Neuronal stem cell (in vitro differentiated cells): ENCODE data around the gene KRT80.
A peak's percentile ranks its signal among the peaks of the same experiment; 100 is the strongest.

ENCODE experiments used
- DNase-seq: peaks from one replicate; pipeline ENCODE4 v3.0.0-alpha.2; 2013; ENCODE audit warnings: low spot score
- H2AFZ ChIP-seq: one replicate; pipeline ENCODE4 v1.6.1; 2013; ENCODE audit warnings: mild to moderate bottlenecking, low read length, inconsistent platforms
- H2AK5ac ChIP-seq: 2 replicates; pipeline ENCODE4 v1.6.1; 2013; ENCODE audit warnings: low read depth, mild to moderate bottlenecking, inconsistent platforms, low read length, moderate library complexity, mixed read lengths
- H2BK120ac ChIP-seq: 2 replicates; pipeline ENCODE4 v1.6.1; 2013; ENCODE audit warnings: low read depth, mild to moderate bottlenecking, inconsistent platforms, low read length, moderate library complexity, mixed read lengths
- H2BK12ac ChIP-seq: one replicate; pipeline ENCODE4 v1.6.1; 2013; ENCODE audit warnings: low read length, inconsistent platforms
- H2BK15ac ChIP-seq: 2 replicates; pipeline ENCODE4 v1.6.1; 2013; ENCODE audit warnings: mild to moderate bottlenecking, low read length, inconsistent platforms, mixed read lengths
- H2BK5ac ChIP-seq: one replicate; pipeline ENCODE4 v1.6.1; 2013; ENCODE audit warnings: inconsistent platforms, mild to moderate bottlenecking, low read length, moderate library complexity
- H3K14ac ChIP-seq: one replicate; pipeline ENCODE4 v1.6.1; 2013; ENCODE audit warnings: low read length, inconsistent platforms
- H3K18ac ChIP-seq: 2 replicates; pipeline ENCODE4 v1.6.1; 2013; ENCODE audit warnings: low read length, inconsistent platforms
- H3K23ac ChIP-seq: 2 replicates; pipeline ENCODE4 v1.6.1; 2013; ENCODE audit warnings: low read depth, mild to moderate bottlenecking, mixed read lengths, low read length, inconsistent platforms; ENCODE audit not compliant: poor library complexity
- H3K27ac ChIP-seq: replicated peaks from 3 replicates; pipeline ENCODE4 v1.5.1; 2013; ENCODE audit warnings: low read length, inconsistent platforms
- H3K27me3 ChIP-seq, 3 experiments: 2 replicates each; pipeline ENCODE4 v1.6.1; 2013; ENCODE audit warnings: low read length in 3 of 3, mild to moderate bottlenecking in 2 of 3, inconsistent platforms in 1 of 3, low read depth in 1 of 3, mixed read lengths in 1 of 3, moderate library complexity in 1 of 3; ENCODE audit not compliant: control insufficient read depth in 3 of 3, insufficient read depth in 3 of 3
- H3K36me3 ChIP-seq, 2 donors: replicated peaks in 1 of 2; 2 replicates each; pipeline ENCODE4 v1.6.1; 2013; ENCODE audit warnings: low read length in 2 of 2; ENCODE audit not compliant: control insufficient read depth in 2 of 2, insufficient read depth in 2 of 2
- H3K4ac ChIP-seq: 2 replicates; pipeline ENCODE4 v1.6.1; 2013; ENCODE audit warnings: inconsistent platforms, mild to moderate bottlenecking, low read length, moderate library complexity
- H3K4me1 ChIP-seq, 2 donors: 1 replicate in 1 of 2; 2 replicates in 1 of 2; pipeline ENCODE4 v1.6.1; 2013; ENCODE audit warnings: low read length in 2 of 2, low read depth in 1 of 2; ENCODE audit not compliant: control insufficient read depth in 2 of 2, insufficient read depth in 1 of 2
- H3K4me2 ChIP-seq: one replicate; pipeline ENCODE4 v1.6.1; 2013; ENCODE audit warnings: mild to moderate bottlenecking, low read length, inconsistent platforms; ENCODE audit not compliant: insufficient read depth, poor library complexity, severe bottlenecking
- H3K4me3 ChIP-seq, 2 donors: 2 replicates each; pipeline ENCODE4 v1.5.1; 2013; ENCODE audit warnings: low read length in 2 of 2, mild to moderate bottlenecking in 2 of 2, inconsistent platforms in 1 of 2, moderate library complexity in 1 of 2
- H3K79me1 ChIP-seq: one replicate; pipeline ENCODE4 v1.6.1; 2013; ENCODE audit warnings: low read depth, mild to moderate bottlenecking, inconsistent platforms, low read length, moderate library complexity
- H3K9ac ChIP-seq: one replicate; pipeline ENCODE4 v1.6.1; 2013; ENCODE audit warnings: mild to moderate bottlenecking, low read depth, low read length, inconsistent platforms; ENCODE audit not compliant: poor library complexity
- H3K9me3 ChIP-seq, 2 donors: replicated peaks in 1 of 2; 2 replicates each; pipeline versions ENCODE3 to v1.6.1; 2013; ENCODE audit warnings: low read length in 2 of 2, mild to moderate bottlenecking in 2 of 2, inconsistent platforms in 1 of 2, low read depth in 1 of 2, mixed read lengths in 1 of 2, moderate library complexity in 1 of 2; ENCODE audit not compliant: control insufficient read depth in 2 of 2, insufficient read depth in 1 of 2
- H4K8ac ChIP-seq: one replicate; pipeline ENCODE4 v1.6.1; 2013; ENCODE audit warnings: low read depth, mild to moderate bottlenecking, inconsistent platforms, low read length, moderate library complexity
- H4K91ac ChIP-seq: one replicate; pipeline ENCODE4 v1.6.1; 2013; ENCODE audit warnings: low read length, low read depth, mild to moderate bottlenecking, inconsistent platforms; ENCODE audit not compliant: poor library complexity
- WGBS, 2 donors: extraction: QIAGEN DNeasy Blood & Tissue Kit; methylation state at CpG; one replicate each; pipeline ENCODE4 v1.1.7; 2013; ENCODE audit warnings: missing lambda C conversion rate in 2 of 2, mixed read lengths in 1 of 2; ENCODE audit not compliant: insufficient read length in 2 of 2, insufficient replicate concordance in 1 of 2; ENCODE audit errors: extremely low coverage in 2 of 2; 5-methylcytosine and 5-hydroxymethylcytosine counted together

Gene KRT80

GRCh38 chr12:52230364-52231281 lies 38.8 kb upstream of the KRT80 start:
- peaks cover 0 to 11% of the 10 kb centered on the region in 2 donors for H3K4me1 ChIP-seq
- DNase-seq: no peak
- H3K27me3 ChIP-seq: peaks cover 6 to 62% (median 27%) of the 10 kb centered on the region in 3 experiments
- no peaks in the 10 kb centered on the region for H3K79me1 ChIP-seq
- no peaks in the 10 kb centered on the region for H3K9me3 ChIP-seq
- H2BK15ac ChIP-seq: no peak overlapping the region
- no peak overlapping the region for H4K91ac ChIP-seq
- no peak overlapping the region for H3K23ac ChIP-seq
- H3K9ac ChIP-seq: no peak overlapping the region
- no peak overlapping the region for H3K27ac ChIP-seq
- no peak overlapping the region for H3K4me2 ChIP-seq
- no peak overlapping the region for H4K8ac ChIP-seq
- no peaks in the 10 kb centered on the region for H3K36me3 ChIP-seq
- H2BK5ac ChIP-seq: no peak overlapping the region
- no peak overlapping the region for H3K4me3 ChIP-seq
- H3K18ac ChIP-seq: peak overlapping the region; percentile 49
- no peak overlapping the region for H2AFZ ChIP-seq
- WGBS, 2 donors: no CpG with 5 or more reads among the region's 8 CpGs
- no peak overlapping the region for H2BK12ac ChIP-seq
- no peak overlapping the region for H2BK120ac ChIP-seq
- no peak overlapping the region for H2AK5ac ChIP-seq
- no peak overlapping the region for H3K4ac ChIP-seq
- no peak overlapping the region for H3K14ac ChIP-seq

- H3K79me1 ChIP-seq: no peaks in the 10 kb centered on the region
- H3K27me3 ChIP-seq: peaks cover 6 to 55% (median 27%) of the 10 kb centered on the region in 3 experiments
- no peak overlapping the region for H3K14ac ChIP-seq
Observed at GRCh38 chr12:52229836-52230343, 38.1 kb upstream of the KRT80 start.

GRCh38 chr12:52228931-52229330 lies 37.1 kb upstream of the KRT80 start:
- no CpG with 5 or more reads among the region's 6 CpGs for WGBS, 2 donors
- no peak overlapping the region for H3K9ac ChIP-seq
- no peak overlapping the region for H3K23ac ChIP-seq
- H2AFZ ChIP-seq: no peak overlapping the region
- H4K91ac ChIP-seq: no peak overlapping the region
- no peaks in the 10 kb centered on the region for H3K79me1 ChIP-seq
- H3K4me3 ChIP-seq: no peak overlapping the region
- no peak overlapping the region for H2BK15ac ChIP-seq
- no peak overlapping the region for H3K14ac ChIP-seq
- H2BK120ac ChIP-seq: no peak overlapping the region
- H4K8ac ChIP-seq: no peak overlapping the region
- H2BK5ac ChIP-seq: no peak overlapping the region
- no peak overlapping the region for H3K27ac ChIP-seq
- no peaks in the 10 kb centered on the region for H3K36me3 ChIP-seq
- peaks cover 0 to 11% of the 10 kb centered on the region in 2 donors for H3K4me1 ChIP-seq
- H2AK5ac ChIP-seq: no peak overlapping the region
- DNase-seq: no peak
- H3K4ac ChIP-seq: no peak overlapping the region
- peaks cover 6 to 46% (median 21%) of the 10 kb centered on the region in 3 experiments for H3K27me3 ChIP-seq
- no peak overlapping the region for H2BK12ac ChIP-seq
- H3K4me2 ChIP-seq: no peak overlapping the region
- H3K9me3 ChIP-seq: no peaks in the 10 kb centered on the region
- H3K18ac ChIP-seq: no peak overlapping the region

More at GRCh38 chr12:52229836-52230343, 38.1 kb upstream of the KRT80 start:
- no peak overlapping the region for H2BK15ac ChIP-seq
- H3K4ac ChIP-seq: no peak overlapping the region
- H3K23ac ChIP-seq: no peak overlapping the region
- no peaks in the 10 kb centered on the region for H3K36me3 ChIP-seq
- H4K91ac ChIP-seq: no peak overlapping the region
- no peak overlapping the region for H3K9ac ChIP-seq
- no peak overlapping the region for H3K4me2 ChIP-seq
- H2AK5ac ChIP-seq: no peak overlapping the region
- no peak overlapping the region for H3K18ac ChIP-seq
- no peak overlapping the region for H2BK120ac ChIP-seq
- DNase-seq: no peak
- no peak overlapping the region for H4K8ac ChIP-seq
- no peak overlapping the region for H2BK5ac ChIP-seq
- no peak overlapping the region for H3K27ac ChIP-seq
- no peak overlapping the region for H2AFZ ChIP-seq
- no peak overlapping the region for H2BK12ac ChIP-seq
- H3K4me1 ChIP-seq: peaks cover 0 to 11% of the 10 kb centered on the region in 2 donors
- H3K4me3 ChIP-seq: no peak overlapping the region
- H3K9me3 ChIP-seq: no peaks in the 10 kb centered on the region
- WGBS, 2 donors: no CpG with 5 or more reads among the region's 2 CpGs

GRCh38 chr12:52228366-52228765 lies 36.6 kb upstream of the KRT80 start:
- Histone ChIP-seq H2AK5ac (no peak overlapping the region), H3K9ac (no peak overlapping the region), H3K36me3 (no peaks in the 10 kb centered on the region), H3K27me3 (peaks cover 6 to 40% (median 16%) of the 10 kb centered on the region in 3 experiments), H2BK120ac (no peak overlapping the region), H3K9me3 (no peaks in the 10 kb centered on the region), H3K27ac (no peak overlapping the region), H3K79me1 (no peaks in the 10 kb centered on the region), H3K23ac (no peak overlapping the region), H2BK15ac (no peak overlapping the region), H3K18ac (no peak overlapping the region), H4K8ac (no peak overlapping the region), H3K14ac (no peak overlapping the region), H2BK5ac (no peak overlapping the region), H4K91ac (no peak overlapping the region), H3K4me2 (no peak overlapping the region), H3K4ac (no peak overlapping the region), H2BK12ac (no peak overlapping the region), H3K4me3 (no peak overlapping the region), H3K4me1 (peaks cover 0 to 8% of the 10 kb centered on the region in 2 donors), H2AFZ (no peak overlapping the region)
- DNase-seq: no peak
- no CpG with 5 or more reads among the region's 3 CpGs for WGBS, 2 donors
